H1 (cell line): ENCODE data around the gene GRIA1. TPM values are rescaled to one million over a fixed set of nuclear protein-coding genes. Genes with fewer than 3 reads are reported as not detected.

Source experiments
- CHD1 ChIP-seq: IDR thresholded peaks from 2 replicates; pipeline ENCODE4 v1.6.1; 2012; ENCODE audit warnings: low read depth, low read length, improper control_type of control experiment
- CHD7 ChIP-seq: fragments of 300-600 bp; sonication (generic); IDR thresholded peaks from 2 replicates; pipeline ENCODE4 v1.7.1; 2012; ENCODE audit warnings: low read length, moderate library complexity, mild to moderate bottlenecking, inconsistent platforms; ENCODE audit not compliant: insufficient replicate concordance
- CTBP2 ChIP-seq: IDR thresholded peaks from 2 replicates; pipeline ENCODE4 v1.7.0; 2011; ENCODE audit warnings: borderline replicate concordance, mild to moderate bottlenecking, moderate library complexity, mixed read lengths, low read length; ENCODE audit not compliant: insufficient read depth, insufficient read length
- E2F6 ChIP-seq: IDR thresholded peaks from 2 replicates; pipeline ENCODE4 v1.6.1; 2012; ENCODE audit warnings: inconsistent platforms
- GABPA ChIP-seq: IDR thresholded peaks from 2 replicates; pipeline ENCODE4 v1.6.1; 2011; ENCODE audit warnings: mild to moderate bottlenecking, low read length, moderate library complexity, borderline replicate concordance; ENCODE audit not compliant: insufficient read depth
- HDAC6 ChIP-seq: IDR thresholded peaks from one replicate; pipeline ENCODE4 v1.7.1; 2012; ENCODE audit warnings: low read depth, mild to moderate bottlenecking, inconsistent platforms, low read length, moderate library complexity
- POU5F1 ChIP-seq: IDR thresholded peaks from 2 replicates; pipeline ENCODE4 v1.6.1; 2011; ENCODE audit warnings: low read depth, mild to moderate bottlenecking, low read length, moderate library complexity
- RAD21 ChIP-seq, 2 experiments: IDR thresholded peaks in 1 of 2; conservative IDR thresholded peaks in 1 of 2; 2 replicates each; pipeline ENCODE4 v1.6.1; 2011; ENCODE audit warnings: low read depth in 2 of 2, low read length in 2 of 2, improper control_type of control experiment in 1 of 2, inconsistent platforms in 1 of 2, mild to moderate bottlenecking in 1 of 2, moderate library complexity in 1 of 2
- SAP30 ChIP-seq: fragments of 300-600 bp; sonication (generic); IDR thresholded peaks from 2 replicates; pipeline ENCODE4 v1.7.1; 2012; ENCODE audit warnings: low read length, moderate library complexity, mild to moderate bottlenecking, inconsistent platforms; ENCODE audit not compliant: insufficient read depth, insufficient replicate concordance
- TAF7 ChIP-seq: optimal IDR thresholded peaks from 2 replicates; pipeline ENCODE3; 2011; ENCODE audit warnings: low read depth, mild to moderate bottlenecking, inconsistent platforms, low read length, moderate library complexity, borderline replicate concordance
- polyA plus RNA-seq, 7 experiments: library from polyadenylated mRNA; depleted of rRNA in 3 of 7; stranded (reverse) in 5 of 7; unstranded in 2 of 7; fragments of >200 nt in 5 of 7; fragments of 200-250 nt in 2 of 7; gene quantifications; 1 replicate in 5 of 7; 2 replicates in 1 of 7; 4 replicates in 1 of 7; pipeline versions ENCODE4 v1.2.1 to v1.2.3, GENCODE V29; 2011 to 2013; ENCODE audit warnings: missing spikeins in 2 of 7, mixed read lengths in 2 of 7
- total RNA-seq: library from RNA; stranded (reverse); fragmentation: NEBNext Ultra II Directional; extraction: Animal tissue kit (Norgen Biotek cat#: 25700); gene quantifications from 2 replicates; pipeline ENCODE4 v1.2.1, GENCODE V29; 2021

The GRIA1 gene
- total and polyA plus RNA-seq, 2 of the 8 experiments (the other 6 are each of a cell fraction or from before 2014, with no cell fraction given), result 0.97 to 2.5 TPM

GRCh38 chr5:153546566-153546965, 56.1 kb downstream of the GRIA1 start (continued):
- no peak for TF ChIP-seq CHD7
- no peak for TF ChIP-seq POU5F1
- TF ChIP-seq GABPA, result no peak
- TF ChIP-seq HDAC6, result no peak
- TF ChIP-seq CHD1, result no peak
- TF ChIP-seq SAP30, result no peak
- no peak for TF ChIP-seq TAF7
- no peak for TF ChIP-seq CTBP2
- TF ChIP-seq E2F6, result no peak
- TF ChIP-seq RAD21 (IDR thresholded peaks at IDR 0.05 in 1 of 2, conservative IDR thresholded peaks at IDR 0.05 in 1 of 2; ENCODE audit: low read depth in 2 of 2, low read length in 2 of 2), result no peak
